Measurements from ENCODE around the gene THBD. TPM values are rescaled to one million over a fixed set of nuclear protein-coding genes. Genes with fewer than 3 reads are reported as not detected.

THBD gene
- total RNA-seq, 1 donor from 2014 or later = 326 TPM

DNA sequence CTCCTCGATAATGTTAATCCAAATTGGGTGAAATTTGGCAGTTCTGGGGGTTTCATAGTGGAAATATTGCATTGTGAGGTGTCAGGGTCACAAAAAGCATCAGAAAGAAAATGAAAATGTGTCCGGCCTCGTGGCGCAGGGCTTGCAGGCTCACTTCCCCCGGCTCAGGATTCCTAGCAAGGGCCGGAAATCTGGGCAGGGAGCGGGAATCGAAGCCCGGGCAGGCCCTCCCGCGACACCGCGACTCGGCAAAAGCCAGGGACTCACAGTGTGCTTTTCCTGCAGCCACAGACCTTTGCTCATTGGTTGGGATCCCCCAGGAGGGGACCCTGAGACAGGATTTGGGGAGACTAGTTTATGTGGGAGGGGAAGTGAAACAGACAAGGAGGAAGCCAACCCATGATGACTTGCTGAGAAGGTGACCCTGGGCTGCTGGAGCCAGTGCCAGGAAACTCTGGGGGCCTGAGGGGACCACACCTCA lies 37.5 kb upstream of the THBD start:
- H3K27me3 ChIP-seq = no peaks in the 10 kb centered on the region
- no peaks in the 10 kb centered on the region for H3K9me3 ChIP-seq
- DNase-seq (ENCODE audit: low spot score in 2 of 2) = no peak
- peaks cover 8 to 45% of the 10 kb centered on the region in 2 donors for H3K4me1 ChIP-seq
- peak overlapping the region; percentile 90 to 99 for H3K27ac ChIP-seq
- intact Hi-C loops (cut with DNase I) = loop anchor here (1.0 to 2.0 kb wide), 2 partner anchors 25 to 58 kb away; no protein-coding TSS in a partner anchor
- TF ChIP-seq, protein P1, sequence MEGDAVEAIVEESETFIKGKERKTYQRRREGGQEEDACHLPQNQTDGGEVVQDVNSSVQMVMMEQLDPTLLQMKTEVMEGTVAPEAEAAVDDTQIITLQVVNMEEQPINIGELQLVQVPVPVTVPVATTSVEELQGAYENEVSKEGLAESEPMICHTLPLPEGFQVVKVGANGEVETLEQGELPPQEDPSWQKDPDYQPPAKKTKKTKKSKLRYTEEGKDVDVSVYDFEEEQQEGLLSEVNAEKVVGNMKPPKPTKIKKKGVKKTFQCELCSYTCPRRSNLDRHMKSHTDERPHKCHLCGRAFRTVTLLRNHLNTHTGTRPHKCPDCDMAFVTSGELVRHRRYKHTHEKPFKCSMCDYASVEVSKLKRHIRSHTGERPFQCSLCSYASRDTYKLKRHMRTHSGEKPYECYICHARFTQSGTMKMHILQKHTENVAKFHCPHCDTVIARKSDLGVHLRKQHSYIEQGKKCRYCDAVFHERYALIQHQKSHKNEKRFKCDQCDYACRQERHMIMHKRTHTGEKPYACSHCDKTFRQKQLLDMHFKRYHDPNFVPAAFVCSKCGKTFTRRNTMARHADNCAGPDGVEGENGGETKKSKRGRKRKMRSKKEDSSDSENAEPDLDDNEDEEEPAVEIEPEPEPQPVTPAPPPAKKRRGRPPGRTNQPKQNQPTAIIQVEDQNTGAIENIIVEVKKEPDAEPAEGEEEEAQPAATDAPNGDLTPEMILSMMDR (IDR thresholded peaks at IDR 0.05) = no peak
- H3K36me3 ChIP-seq = no peaks in the 10 kb centered on the region
- peak overlapping the region; percentile 29 to 44 for H3K4me3 ChIP-seq

DNA sequence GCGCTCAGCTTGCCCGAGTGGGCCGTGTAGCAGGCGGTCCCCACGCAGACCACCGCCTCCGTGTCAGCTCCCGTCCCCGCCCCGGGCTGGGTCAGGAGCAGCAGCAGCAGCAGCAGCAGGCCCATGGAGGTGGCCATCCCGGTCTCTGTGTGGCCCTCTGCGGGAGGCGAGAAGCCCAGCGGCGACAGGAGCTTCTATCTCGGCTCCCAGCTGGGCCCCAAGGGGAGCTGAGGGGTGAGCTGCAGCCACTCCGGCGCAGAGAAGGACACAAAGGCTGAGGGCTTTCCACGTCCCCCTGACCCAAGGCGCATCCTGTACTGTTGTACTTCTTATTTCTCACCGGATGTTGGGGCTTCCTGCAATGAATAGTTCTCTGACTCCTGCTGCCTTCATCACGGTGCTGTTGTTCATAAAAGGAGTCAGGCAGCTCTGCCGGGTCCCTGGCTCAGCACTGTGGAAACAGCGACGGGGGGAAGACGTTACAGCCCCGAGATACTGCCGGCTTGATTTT lies 36.6 kb upstream of the THBD start, which contains the start of gene CD93:
Gene CD93, minus strand, starts transcription at position 269 of the 511 bp plus-strand sequence. Its CDS starts 132 bp downstream, at position 137.
- no peaks in the 10 kb centered on the region for H3K27me3 ChIP-seq
- peak in 1 of 2 donors; percentile 87 for DNase-seq (ENCODE audit: low spot score in 2 of 2)
- TF ChIP-seq, protein P1 (IDR thresholded peaks at IDR 0.05) = no peak
- H3K4me3 ChIP-seq = peak within 1 kb of the TSS; percentile 29 to 44
- peak within 1 kb of the TSS; percentile 90 to 99 for H3K27ac ChIP-seq
- H3K9me3 ChIP-seq = no peaks in the 10 kb centered on the region
- H3K36me3 ChIP-seq = no peaks in the 10 kb centered on the region
- intact Hi-C loops (cut with DNase I) = loop anchor here (1.0 to 2.0 kb wide), 2 partner anchors 24 to 59 kb away; no protein-coding TSS in a partner anchor
- peaks cover 8 to 42% of the 10 kb centered on the region in 2 donors for H3K4me1 ChIP-seq

DNA sequence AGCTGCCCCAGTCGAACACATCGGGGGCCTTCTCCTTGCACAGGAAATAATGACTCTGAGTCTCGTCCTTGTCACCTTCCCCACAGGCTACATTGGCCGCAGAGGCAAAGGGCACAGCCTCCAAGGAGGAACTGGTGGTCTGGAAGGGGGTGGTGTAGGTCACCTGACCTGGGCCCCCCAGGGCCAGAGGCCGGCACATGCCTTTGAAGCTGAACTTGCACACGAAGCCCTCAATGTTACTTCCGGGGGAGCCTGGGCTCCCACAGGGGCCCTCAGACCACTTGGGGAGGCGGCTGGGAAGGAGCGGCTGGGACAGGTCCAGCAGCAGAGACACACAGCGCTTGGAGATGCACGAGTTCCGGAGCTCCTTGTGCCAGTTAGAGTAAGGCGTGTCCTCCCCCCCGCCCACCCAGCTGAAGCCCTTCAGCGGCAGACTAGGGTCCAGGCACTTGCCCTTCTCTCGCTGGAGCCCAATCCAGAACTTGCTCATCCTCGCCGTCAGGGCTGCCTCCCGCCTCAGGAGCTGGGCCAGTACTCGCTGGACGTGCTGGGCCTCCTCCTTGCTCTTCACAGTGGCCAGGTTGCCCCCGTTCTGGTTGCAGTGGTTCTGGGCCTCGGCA lies 36.1 kb upstream of the THBD start:
- H3K27ac ChIP-seq = peak overlapping the region; percentile 90 to 99
- H3K27me3 ChIP-seq = no peaks in the 10 kb centered on the region
- TF ChIP-seq, protein P1 (IDR thresholded peaks at IDR 0.05) = no peak
- H3K4me1 ChIP-seq = peaks cover 8 to 42% of the 10 kb centered on the region in 2 donors
- intact Hi-C loops (cut with DNase I) = loop anchor here (1.0 to 2.0 kb wide), 2 partner anchors 23 to 59 kb away; no protein-coding TSS in a partner anchor
- no peak for DNase-seq (ENCODE audit: low spot score in 2 of 2)
- H3K4me3 ChIP-seq = peak overlapping the region; percentile 29 to 44
- H3K9me3 ChIP-seq = no peaks in the 10 kb centered on the region
- H3K36me3 ChIP-seq = no peaks in the 10 kb centered on the region

DNA sequence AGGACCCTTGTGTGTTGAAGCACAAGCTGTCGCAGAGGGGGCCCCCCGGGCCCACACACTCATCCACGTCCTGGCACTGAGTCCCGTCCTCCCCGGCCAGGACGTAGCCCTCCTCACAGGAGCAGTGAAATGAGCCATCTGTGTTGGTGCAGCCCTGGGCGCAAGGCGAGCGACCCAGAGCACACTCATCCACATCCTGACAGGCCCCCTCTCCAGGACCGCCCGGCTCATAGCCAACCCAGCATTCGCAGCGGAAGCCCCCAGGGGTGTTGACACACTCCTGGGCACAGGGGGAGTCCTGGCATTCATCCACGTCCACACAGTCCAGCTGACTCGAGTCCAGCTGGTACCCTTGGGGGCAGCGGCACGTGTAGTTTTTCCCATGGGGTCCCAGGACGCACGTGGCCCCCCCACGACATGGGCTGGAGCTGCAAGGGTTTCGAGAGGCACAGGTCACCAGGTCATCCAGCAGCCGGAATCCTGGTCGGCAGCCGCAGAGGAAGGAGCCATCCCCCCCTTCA lies 35.4 kb upstream of the THBD start:
- DNase-seq (ENCODE audit: low spot score in 2 of 2) = no peak
- Histone ChIP-seq H3K9me3 (no peaks in the 10 kb centered on the region), H3K4me1 (peaks cover 8 to 42% of the 10 kb centered on the region in 2 donors), H3K27me3 (no peaks in the 10 kb centered on the region), H3K27ac (peak overlapping the region; percentile 90 to 99), H3K36me3 (no peaks in the 10 kb centered on the region), H3K4me3 (peak overlapping the region; percentile 32 to 44)
- intact Hi-C loops (cut with DNase I) = no loop called here
- TF ChIP-seq, protein P1 (IDR thresholded peaks at IDR 0.05) = no peak

DNA sequence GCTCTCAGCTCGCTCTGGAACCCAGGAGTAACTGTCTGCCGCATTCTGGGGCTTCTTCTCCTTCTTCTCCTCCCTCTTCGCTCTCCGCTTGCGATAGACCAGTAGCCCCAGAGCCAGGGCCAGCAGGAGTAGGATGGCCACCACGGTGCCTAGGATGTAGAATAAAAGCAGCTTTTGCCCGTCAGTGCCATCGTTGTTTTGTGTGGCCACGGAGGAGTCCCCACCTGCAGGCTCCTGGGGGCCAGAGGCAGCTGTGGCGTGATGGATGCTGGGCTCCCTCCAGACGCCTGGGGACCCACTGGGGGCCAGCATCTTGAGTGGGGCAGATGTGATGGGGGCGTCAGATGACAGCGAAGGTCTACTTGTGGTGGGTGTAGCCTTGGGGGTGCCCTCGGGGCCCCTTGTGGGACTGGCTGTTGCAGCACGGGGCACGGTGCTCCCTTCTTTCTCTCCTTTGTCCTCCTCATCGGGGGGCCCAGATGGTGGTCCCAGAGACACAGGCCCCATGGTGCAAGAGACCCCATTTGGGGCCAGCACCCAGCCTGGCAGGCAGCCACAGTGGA lies 34.9 kb upstream of the THBD start:
- Histone ChIP-seq H3K27ac (peak overlapping the region; percentile 90 to 99), H3K9me3 (no peaks in the 10 kb centered on the region), H3K36me3 (no peaks in the 10 kb centered on the region), H3K4me1 (peaks cover 8 to 46% of the 10 kb centered on the region in 2 donors), H3K27me3 (no peaks in the 10 kb centered on the region), H3K4me3 (peak overlapping the region; percentile 32 to 44)
- TF ChIP-seq, protein P1 (IDR thresholded peaks at IDR 0.05) = no peak
- intact Hi-C loops (cut with DNase I) = no loop called here
- no peak for DNase-seq (ENCODE audit: low spot score in 2 of 2)
